ENCODE data around the gene GDE1.

- TF ChIP-seq GATA3 (IDR thresholded peaks at IDR 0.05; ENCODE audit: low read depth, low read length) (no peak), GATA2 (IDR thresholded peaks at IDR 0.05; ENCODE audit: low read depth, low read length) (no peak)
Measured at GRCh38 chr16:19485611-19486010, 36.3 kb downstream of the GDE1 start.
